ENCODE data around the gene BPHL.
"Not testable (repeated sequence)": the region's sequence is repeated elsewhere in the genome, so short reads cannot be mapped to it uniquely, and the experiment has no call there.

GRCh38 chr6:3173636-3174089, 55.2 kb downstream of the BPHL start:
- TF ChIP-seq CTCF (IDR thresholded peaks at IDR 0.05; ENCODE audit: low read depth, low read length); EZH2phosphoT487 (IDR thresholded peaks at IDR 0.05; ENCODE audit: low read depth): not testable (repeated sequence)
